IMR-90 (cell line): ENCODE data around the gene NOP9. TPM values are rescaled to one million over a fixed set of nuclear protein-coding genes. Genes with fewer than 3 reads are reported as not detected.

Source experiments
- ATAC-seq: fragments of 200-7000 bp; cut with Tn5 transposase; 2 replicates; pipeline ENCODE4 v1.9.1; 2020; ENCODE audit warnings: low read depth, mild to moderate bottlenecking, moderate library complexity
- BruUV-seq: library from RNA; stranded (reverse); fragments of 400-500 nt; replicated peaks from 2 replicates; lab custom pipeline; 2021; lab: Mats Ljungman, UMichigan
- CTCF ChIA-PET: fragments of 300-600 bp; formaldehyde crosslinking; extraction: SDS; loops from one replicate; lab custom pipeline; 2021; ENCODE audit warnings: antibody characterized with exemption; lab: Yijun Ruan, JAX
- POLR2A ChIA-PET: fragments of 300-600 bp; sonication (Branson Sonifier 250); formaldehyde crosslinking; loops from one replicate; lab custom pipeline; 2022; ENCODE audit warnings: antibody characterized with exemption; ENCODE audit not compliant: unreplicated experiment; lab: Charles Lee
- DNase-seq: peaks from one replicate; pipeline ENCODE4 v3.0.0; 2013
- H2AFZ ChIP-seq: replicated peaks from 2 replicates; pipeline ENCODE3; 2013; ENCODE audit warnings: low read length, mild to moderate bottlenecking; ENCODE audit not compliant: poor library complexity
- H2AK5ac ChIP-seq: 2 replicates; pipeline ENCODE4 v1.6.1; 2013; ENCODE audit warnings: low read depth, low read length, inconsistent platforms
- H2AK9ac ChIP-seq: replicated peaks from 2 replicates; pipeline ENCODE3; 2013; ENCODE audit warnings: mild to moderate bottlenecking, low read depth, low read length, moderate library complexity; ENCODE audit not compliant: poor library complexity
- H2BK120ac ChIP-seq: 2 replicates; pipeline ENCODE4 v1.6.1; 2013; ENCODE audit warnings: low read depth, low read length, inconsistent platforms
- H2BK15ac ChIP-seq: 3 replicates; pipeline ENCODE4 v1.6.1; 2013; ENCODE audit warnings: low read depth, low read length, inconsistent platforms
- H2BK20ac ChIP-seq: 2 replicates; pipeline ENCODE4 v1.6.1; 2013; ENCODE audit warnings: low read depth, mild to moderate bottlenecking, inconsistent platforms, low read length, moderate library complexity
- H2BK5ac ChIP-seq: 2 replicates; pipeline ENCODE4 v1.6.1; 2013; ENCODE audit warnings: mild to moderate bottlenecking, low read depth, low read length, inconsistent platforms; ENCODE audit not compliant: poor library complexity, severe bottlenecking
- H3K14ac ChIP-seq: replicated peaks from 2 replicates; pipeline ENCODE4 v1.6.1; 2013; ENCODE audit warnings: low read depth, low read length, inconsistent platforms
- H3K18ac ChIP-seq: 2 replicates; pipeline ENCODE4 v1.6.1; 2013; ENCODE audit warnings: low read depth, low read length, control low read depth
- H3K23ac ChIP-seq: 2 replicates; pipeline ENCODE4 v1.6.1; 2013; ENCODE audit warnings: low read depth, low read length, inconsistent platforms
- H3K27ac ChIP-seq: 2 replicates; pipeline ENCODE4 v1.5.1; 2013; ENCODE audit warnings: mild to moderate bottlenecking, control low read depth, low read length; ENCODE audit not compliant: insufficient read depth
- H3K27me3 ChIP-seq: 2 replicates; pipeline ENCODE4 v1.6.1; 2013; ENCODE audit warnings: low read length; ENCODE audit not compliant: control insufficient read depth, insufficient read depth
- H3K36me3 ChIP-seq: 2 replicates; pipeline ENCODE4 v1.6.1; 2013; ENCODE audit warnings: low read length, mixed read lengths; ENCODE audit not compliant: control insufficient read depth, insufficient read depth
- H3K4ac ChIP-seq: 2 replicates; pipeline ENCODE4 v1.6.1; 2013; ENCODE audit warnings: low read depth, low read length, inconsistent platforms
- H3K4me1 ChIP-seq: 2 replicates; pipeline ENCODE4 v1.6.1; 2013; ENCODE audit warnings: low read length, mixed read lengths; ENCODE audit not compliant: control insufficient read depth, insufficient read depth
- H3K4me2 ChIP-seq: 2 replicates; pipeline ENCODE4 v1.6.1; 2013; ENCODE audit warnings: low read depth, mild to moderate bottlenecking, control low read depth, low read length, moderate library complexity
- H3K4me3 ChIP-seq: 2 replicates; pipeline ENCODE4 v1.5.1; 2013; ENCODE audit warnings: low read depth, mild to moderate bottlenecking, control low read depth, low read length, moderate library complexity; ENCODE audit not compliant: insufficient read depth
- H3K56ac ChIP-seq: 2 replicates; pipeline ENCODE4 v1.6.1; 2013; ENCODE audit warnings: low read length, inconsistent platforms; ENCODE audit not compliant: insufficient read depth; ENCODE audit errors: extremely low read depth
- H3K79me1 ChIP-seq, 2 experiments: 2 replicates each; pipeline ENCODE4 v1.6.1; 2013; ENCODE audit warnings: low read length in 2 of 2, inconsistent platforms in 1 of 2, low read depth in 1 of 2
- H3K9ac ChIP-seq: 2 replicates; pipeline ENCODE4 v1.6.1; 2013; ENCODE audit warnings: low read depth, low read length, control low read depth
- H3K9me1 ChIP-seq: 2 replicates; pipeline ENCODE4 v1.6.1; 2013; ENCODE audit warnings: low read length, inconsistent platforms; ENCODE audit not compliant: insufficient read depth
- H3K9me3 ChIP-seq: 2 replicates; pipeline ENCODE4 v1.6.1; 2013; ENCODE audit warnings: low read length; ENCODE audit not compliant: control insufficient read depth, insufficient read depth
- H4K20me1 ChIP-seq: 2 replicates; pipeline ENCODE4 v1.6.1; 2013; ENCODE audit warnings: low read length, inconsistent platforms; ENCODE audit not compliant: insufficient read depth
- H4K5ac ChIP-seq: 2 replicates; pipeline ENCODE4 v1.6.1; 2013; ENCODE audit warnings: mild to moderate bottlenecking, low read depth, low read length, control low read depth
- H4K8ac ChIP-seq, 2 experiments: 2 replicates each; pipeline ENCODE4 v1.6.1; 2013; ENCODE audit warnings: low read depth in 2 of 2, low read length in 2 of 2, control low read depth in 1 of 2, inconsistent platforms in 1 of 2
- H4K91ac ChIP-seq: 2 replicates; pipeline ENCODE4 v1.6.1; 2013; ENCODE audit warnings: low read depth, low read length, inconsistent platforms; ENCODE audit not compliant: insufficient read depth
- BHLHE40 ChIP-seq: fragments of 150-350 bp; IDR thresholded peaks from 2 replicates; pipeline ENCODE4 v1.6.1; 2016; ENCODE audit warnings: mild to moderate bottlenecking, low read depth, low read length
- CEBPB ChIP-seq: IDR thresholded peaks from 2 replicates; pipeline ENCODE4 v1.6.1; 2012; ENCODE audit warnings: low read depth, low read length, improper control_type of control experiment
- CHD1 ChIP-seq: IDR thresholded peaks from 2 replicates; pipeline ENCODE4 v1.6.1; 2012; ENCODE audit warnings: low read depth, low read length, improper control_type of control experiment
- FOS ChIP-seq: fragments of 150-350 bp; IDR thresholded peaks from 2 replicates; pipeline ENCODE4 v1.6.1; 2016; ENCODE audit warnings: low read depth, low read length
- MAFK ChIP-seq: IDR thresholded peaks from 2 replicates; pipeline ENCODE4 v1.6.1; 2012; ENCODE audit warnings: low read depth, low read length, improper control_type of control experiment
- MAZ ChIP-seq: IDR thresholded peaks from 2 replicates; pipeline ENCODE4 v1.6.1; 2012; ENCODE audit warnings: low read depth, mild to moderate bottlenecking, low read length, improper control_type of control experiment, moderate library complexity, borderline replicate concordance
- MXI1 ChIP-seq: IDR thresholded peaks from 2 replicates; pipeline ENCODE4 v1.6.1; 2012; ENCODE audit warnings: low read depth, mild to moderate bottlenecking, low read length, moderate library complexity, borderline replicate concordance
- NFE2L2 ChIP-seq: fragments of 150-350 bp; IDR thresholded peaks from 2 replicates; pipeline ENCODE4 v1.6.1; 2016; ENCODE audit warnings: low read depth, mild to moderate bottlenecking, low read length
- POLR2A ChIP-seq: IDR thresholded peaks from 2 replicates; pipeline ENCODE4 v1.6.1; 2012; ENCODE audit warnings: mild to moderate bottlenecking, low read depth, low read length
- RAD21 ChIP-seq: IDR thresholded peaks from 2 replicates; pipeline ENCODE4 v1.6.1; 2012; ENCODE audit warnings: low read length, improper control_type of control experiment
- RCOR1 ChIP-seq: IDR thresholded peaks from 2 replicates; pipeline ENCODE4 v1.6.1; 2012; ENCODE audit warnings: mild to moderate bottlenecking, low read length, improper control_type of control experiment; ENCODE audit not compliant: insufficient replicate concordance
- RFX5 ChIP-seq: IDR thresholded peaks from 2 replicates; pipeline ENCODE4 v1.8.0; 2012; ENCODE audit warnings: low read depth, mild to moderate bottlenecking, low read length, moderate library complexity
- SMC3 ChIP-seq: fragments of 150-350 bp; IDR thresholded peaks from 2 replicates; pipeline ENCODE4 v1.6.1; 2016; ENCODE audit warnings: low read depth, mild to moderate bottlenecking, antibody characterized with exemption, low read length, moderate library complexity
- WGBS, 2 experiments: methylation state at CpG; one replicate each; pipeline versions ENCODE4 v1.1.5 to v1.1.7; 2013; ENCODE audit warnings: missing lambda C conversion rate in 2 of 2; ENCODE audit not compliant: insufficient read length in 1 of 2; ENCODE audit errors: extremely low coverage in 2 of 2; 5-methylcytosine and 5-hydroxymethylcytosine counted together
- dilution Hi-C: fragments of 300-500 bp; cut with HindIII; formaldehyde crosslinking; loops from one replicate; pipeline ENCODE4 v1.14.3; 2018; ENCODE audit warnings: low sequenced_read_pairs; ENCODE audit not compliant: unreplicated experiment
- in situ Hi-C: fragments of 300-500 bp; cut with MboI; formaldehyde crosslinking; loops from 3 replicates; pipeline ENCODE4 v1.14.3; 2019; ENCODE audit warnings: low sequenced_read_pairs, inconsistent platforms, mixed read lengths
- intact Hi-C: fragments of 100-400 bp; cut with micrococcal nuclease; formaldehyde crosslinking; loops from 2 replicates; pipeline ENCODE4 v1.10.0; 2022
- polyA plus RNA-seq, 3 experiments: library from polyadenylated mRNA; depleted of rRNA; stranded (reverse); fragments of >200 nt; gene quantifications; 2 replicates each; pipeline ENCODE4 v1.2.3, GENCODE V29; 2012; ENCODE audit warnings: low replicate concordance in 1 of 3
- total RNA-seq: library from RNA; depleted of rRNA; stranded (reverse); fragments of >200 nt; gene quantifications from 2 replicates; pipeline ENCODE4 v1.2.3, GENCODE V29; 2012
- TF ChIP-seq, protein P1 (sequence below): conservative IDR thresholded peaks from 2 replicates; pipeline ENCODE4 v1.5.1; 2012; ENCODE audit warnings: mild to moderate bottlenecking, low read depth, low read length, improper control_type of control experiment

NOP9 gene
- total and polyA plus RNA-seq, 2 of the 4 experiments (the other 2 are of a cell fraction), result 11.8 to 25.8 TPM

DNA sequence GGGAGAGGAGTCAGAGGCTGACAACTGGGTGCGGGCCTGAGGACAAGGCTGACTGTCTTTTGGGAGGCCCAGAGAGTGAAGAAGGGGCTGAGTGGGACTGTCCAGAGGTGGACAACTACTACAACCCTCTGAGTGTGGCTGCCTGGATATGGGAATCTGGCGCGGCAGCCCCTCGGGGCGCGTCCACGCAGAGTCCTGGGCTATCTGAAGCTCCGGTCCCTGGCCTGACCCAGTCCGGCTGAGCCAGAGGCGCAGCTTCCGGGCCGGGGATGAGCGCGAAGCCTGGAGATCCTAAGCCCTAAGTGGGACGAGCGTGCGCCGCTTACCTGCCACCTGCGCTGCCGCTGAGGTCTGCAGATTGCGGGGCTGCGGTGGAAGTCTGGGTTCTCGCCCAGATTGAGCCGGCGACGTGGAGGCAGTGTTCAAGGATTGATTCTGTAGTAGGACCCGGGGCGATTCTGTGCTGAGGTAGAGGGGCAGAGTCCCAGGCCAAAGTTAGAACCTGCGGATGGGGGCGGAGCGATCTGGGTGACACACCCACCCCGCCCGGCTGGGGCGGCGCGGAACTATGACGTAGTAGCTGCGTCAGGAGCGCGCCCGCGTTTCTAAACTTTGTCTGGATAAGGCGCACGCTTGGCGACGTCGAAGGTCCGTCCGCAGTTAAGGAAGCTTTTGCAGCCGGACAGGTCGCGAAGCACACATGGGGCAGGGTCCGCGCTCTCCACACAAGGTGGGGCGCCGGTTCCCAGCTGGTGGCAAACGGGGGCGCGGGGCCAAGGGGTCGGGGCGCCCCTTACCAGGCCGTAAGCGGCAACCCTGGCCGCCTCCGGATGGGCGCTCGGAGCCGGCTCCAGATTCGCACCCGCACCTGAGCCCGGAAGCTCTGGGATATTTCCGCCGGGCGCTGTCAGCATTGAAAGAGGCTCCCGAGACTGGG lies at the start of gene NOP9, which contains the start of gene DHRS1 (continued):
- TF ChIP-seq MXI1, result peak; percentile 98

DNA sequence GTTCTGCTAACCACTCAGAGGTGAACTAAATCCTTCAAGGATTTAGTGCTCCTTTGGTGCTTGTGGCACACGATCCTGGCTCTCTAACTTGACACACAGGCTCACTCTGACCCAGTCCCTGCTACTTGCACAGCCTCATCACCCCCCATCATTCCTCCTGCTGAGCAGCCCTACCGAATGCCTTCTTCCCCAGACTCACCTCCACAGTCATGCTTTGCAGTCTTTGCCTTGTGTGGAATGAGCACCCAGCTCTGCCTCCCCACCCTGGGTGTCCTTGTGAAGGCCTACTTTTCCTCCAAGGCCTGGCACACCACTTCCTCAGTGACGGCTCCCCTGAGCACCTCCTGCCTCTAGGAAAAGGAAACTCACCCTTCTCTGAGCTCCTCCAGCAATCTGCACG lies 49.3 kb upstream of the NOP9 start:
- peak overlapping the region; percentile 29; the same call in 1 of the 2 replicates for H3K23ac ChIP-seq
- 44% methylated on average over 2 of the region's 4 CpGs; no CpG with 5 or more reads in 1 of the 2 experiments for WGBS, 2 experiments
- H4K91ac ChIP-seq, result peak overlapping the region; percentile 5
- H3K9ac ChIP-seq, result no peak overlapping the region
- peak overlapping the region in 1 of 2 experiments; percentile 75; a peak in 3 of 4 replicates for H4K8ac ChIP-seq
- no peak overlapping the region for H3K18ac ChIP-seq
- H4K20me1 ChIP-seq, result no peaks in the 10 kb centered on the region
- no peaks in the 10 kb centered on the region for H3K9me3 ChIP-seq
- peak overlapping the region; percentile 29; the same call in 1 of the 2 replicates for H3K14ac ChIP-seq
- no peaks in the 10 kb centered on the region for H3K27me3 ChIP-seq
- in situ Hi-C loops (no loop called here), intact Hi-C loops (no loop called here), dilution Hi-C loops (no loop called here)
- peaks cover 2% of the 10 kb centered on the region; the same call in 1 of the 2 replicates for H3K36me3 ChIP-seq
- ATAC-seq (no peak), DNase-seq (no peak)
- CTCF ChIA-PET, result interaction anchor here (2.5 kb wide), 1 partner anchor 7 kb away, joined by 10 read pairs; the partner anchor contains the start of gene TINF2
- peaks cover 25% of the 10 kb centered on the region for H3K9me1 ChIP-seq
- no peak overlapping the region for H3K4me2 ChIP-seq
- BruUV-seq, result no TSS peak
- POLR2A ChIA-PET, result interaction anchor here (2.5 kb wide), 1 partner anchor 8 kb away, joined by 7 read pairs; the partner anchor contains the start of gene TINF2
- peak overlapping the region; percentile 71 for H2AFZ ChIP-seq
- H4K5ac ChIP-seq, result no peak overlapping the region
- no peak overlapping the region for H3K4me3 ChIP-seq
- peak overlapping the region; percentile 49 for H2BK20ac ChIP-seq
- no peak overlapping the region for H2BK15ac ChIP-seq
- H3K4me1 ChIP-seq, result peaks cover 13% of the 10 kb centered on the region
- no peak overlapping the region for H3K27ac ChIP-seq
- H2AK9ac ChIP-seq, result no peak overlapping the region
- peak overlapping the region; percentile 15 for H2BK5ac ChIP-seq
- no peak overlapping the region for H3K56ac ChIP-seq
- H3K4ac ChIP-seq, result peak overlapping the region; percentile 40; the same call in 1 of the 2 replicates
- no peaks in the 10 kb centered on the region for H3K79me1 ChIP-seq
- H2BK120ac ChIP-seq, result peak overlapping the region; percentile 47
- H2AK5ac ChIP-seq, result peak overlapping the region; percentile 43
- TF ChIP-seq CHD1 (no peak), MAFK (no peak), MAZ (no peak), RAD21 (no peak), FOS (no peak), SMC3 (no peak), CEBPB (no peak), NFE2L2 (no peak), MXI1 (no peak), POLR2A (no peak), BHLHE40 (no peak), RCOR1 (no peak), RFX5 (no peak)
- TF ChIP-seq, protein P1, sequence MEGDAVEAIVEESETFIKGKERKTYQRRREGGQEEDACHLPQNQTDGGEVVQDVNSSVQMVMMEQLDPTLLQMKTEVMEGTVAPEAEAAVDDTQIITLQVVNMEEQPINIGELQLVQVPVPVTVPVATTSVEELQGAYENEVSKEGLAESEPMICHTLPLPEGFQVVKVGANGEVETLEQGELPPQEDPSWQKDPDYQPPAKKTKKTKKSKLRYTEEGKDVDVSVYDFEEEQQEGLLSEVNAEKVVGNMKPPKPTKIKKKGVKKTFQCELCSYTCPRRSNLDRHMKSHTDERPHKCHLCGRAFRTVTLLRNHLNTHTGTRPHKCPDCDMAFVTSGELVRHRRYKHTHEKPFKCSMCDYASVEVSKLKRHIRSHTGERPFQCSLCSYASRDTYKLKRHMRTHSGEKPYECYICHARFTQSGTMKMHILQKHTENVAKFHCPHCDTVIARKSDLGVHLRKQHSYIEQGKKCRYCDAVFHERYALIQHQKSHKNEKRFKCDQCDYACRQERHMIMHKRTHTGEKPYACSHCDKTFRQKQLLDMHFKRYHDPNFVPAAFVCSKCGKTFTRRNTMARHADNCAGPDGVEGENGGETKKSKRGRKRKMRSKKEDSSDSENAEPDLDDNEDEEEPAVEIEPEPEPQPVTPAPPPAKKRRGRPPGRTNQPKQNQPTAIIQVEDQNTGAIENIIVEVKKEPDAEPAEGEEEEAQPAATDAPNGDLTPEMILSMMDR, result no peak
